Activated B cell treated with CpG ODN at 0.5 μM for 24 hours (primary cell): Measurements from ENCODE around the gene ZNF816. TPM values are rescaled to one million over a fixed set of nuclear protein-coding genes. Genes with fewer than 3 reads are reported as not detected.
"Not testable (repeated sequence)": the region's sequence is repeated elsewhere in the genome, so short reads cannot be mapped to it uniquely, and the experiment has no call there.

Experiments
- ATAC-seq: fragments of 200-7000 bp; cut with Tn5 transposase; one replicate; pipeline ENCODE4 v1.10.0; 2021; ENCODE audit warnings: low read depth, mild to moderate bottlenecking, moderate library complexity
- CTCF ChIA-PET: fragments of 350-600 bp; sonication (Branson Sonifier 250); formaldehyde crosslinking; loops from one replicate; lab custom pipeline; 2021; ENCODE audit warnings: antibody characterized with exemption; lab: Charles Lee
- POLR2A ChIA-PET: fragments of 350-600 bp; sonication (Branson Sonifier 250); formaldehyde crosslinking; loops from one replicate; lab custom pipeline; 2021; ENCODE audit warnings: antibody characterized with exemption; lab: Charles Lee
- DNase-seq: peaks from one replicate; pipeline ENCODE4 v3.0.0; 2022
- H3K27ac Mint-ChIP-seq: one replicate; pipeline ENCODE4 v1.8.0; 2020; ENCODE audit warnings: mixed read lengths
- H3K27me3 Mint-ChIP-seq: one replicate; pipeline ENCODE4 v1.8.0; 2021; ENCODE audit warnings: mixed read lengths
- H3K36me3 Mint-ChIP-seq: one replicate; pipeline ENCODE4 v1.8.0; 2021; ENCODE audit warnings: low read depth, mixed read lengths
- H3K4me1 Mint-ChIP-seq: one replicate; pipeline ENCODE4 v1.8.0; 2021; ENCODE audit warnings: mixed read lengths
- H3K4me3 Mint-ChIP-seq: one replicate; pipeline ENCODE4 v1.8.0; 2020; ENCODE audit warnings: mild to moderate bottlenecking, mixed read lengths
- H3K9me3 Mint-ChIP-seq: one replicate; pipeline ENCODE4 v1.8.0; 2020; ENCODE audit warnings: mixed read lengths
- intact Hi-C: fragments of 100-400 bp; cut with micrococcal nuclease; formaldehyde crosslinking; loops from one replicate; pipeline ENCODE4 v1.15.1; 2024
- total RNA-seq: library from RNA; stranded (reverse); gene quantifications from 2 replicates; pipeline ENCODE4 v1.2.3, GENCODE V29; 2022
- TF ChIP-seq, protein P1 (sequence below): fragments of 200-600 bp; IDR thresholded peaks from one replicate; pipeline ENCODE4 v1.8.0; 2022; ENCODE audit warnings: antibody characterized with exemption, mild to moderate bottlenecking

Gene ZNF816
- total RNA-seq, 1 donor from 2014 or later = 18.0 TPM

DNA sequence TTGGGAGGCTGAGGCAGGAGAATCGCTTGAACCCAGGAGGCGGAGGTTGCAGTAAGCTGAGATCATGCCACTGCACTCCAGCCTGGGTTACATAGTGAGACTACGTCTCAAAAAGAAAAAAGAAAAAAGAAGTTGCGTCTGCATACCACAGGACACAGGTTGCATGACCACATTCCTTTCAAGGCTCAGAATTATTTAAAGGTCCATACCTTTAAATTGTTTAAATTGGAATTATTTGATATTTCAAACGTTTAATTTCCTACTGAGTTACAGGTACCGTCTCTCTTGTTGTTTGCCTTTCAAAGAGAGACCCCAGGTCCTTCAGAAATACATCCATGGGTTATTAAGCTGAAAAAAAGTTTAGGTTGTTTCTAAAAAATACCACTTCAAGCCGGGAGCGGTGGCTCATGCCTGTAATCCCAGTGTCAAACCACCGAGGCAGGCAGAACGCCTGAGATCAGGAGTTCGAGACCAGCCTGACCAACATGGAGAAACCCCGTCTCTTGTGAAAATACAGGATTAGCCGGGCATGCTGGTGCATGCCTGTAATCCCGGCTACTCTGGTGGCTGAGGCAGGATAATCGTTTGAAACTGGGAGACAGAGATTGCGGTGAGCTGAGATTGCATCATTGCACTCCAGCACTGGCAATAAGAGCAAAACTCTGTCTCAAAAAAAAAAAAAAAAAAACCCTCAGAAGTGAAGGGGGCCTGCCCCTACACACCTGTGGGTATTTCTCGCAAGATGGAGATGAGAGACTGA lies 18.6 kb downstream of the ZNF816 start:
- Mint-ChIP-seq H3K9me3 (peaks cover 2% of the 10 kb centered on the region), H3K4me3 (no peak overlapping the region), H3K27ac (no peak overlapping the region), H3K4me1 (peaks cover 23% of the 10 kb centered on the region), H3K36me3 (peaks cover 8% of the 10 kb centered on the region), H3K27me3 (no peaks in the 10 kb centered on the region)
- ATAC-seq (no peak), DNase-seq (no peak)
- intact Hi-C loops = loop anchor here (1.0 to 5.0 kb wide), 5 partner anchors 21 to 757 kb away; partner anchors contain the start of genes ZNF160, ZNF468 and ZNF888
- TF ChIP-seq, protein P1, sequence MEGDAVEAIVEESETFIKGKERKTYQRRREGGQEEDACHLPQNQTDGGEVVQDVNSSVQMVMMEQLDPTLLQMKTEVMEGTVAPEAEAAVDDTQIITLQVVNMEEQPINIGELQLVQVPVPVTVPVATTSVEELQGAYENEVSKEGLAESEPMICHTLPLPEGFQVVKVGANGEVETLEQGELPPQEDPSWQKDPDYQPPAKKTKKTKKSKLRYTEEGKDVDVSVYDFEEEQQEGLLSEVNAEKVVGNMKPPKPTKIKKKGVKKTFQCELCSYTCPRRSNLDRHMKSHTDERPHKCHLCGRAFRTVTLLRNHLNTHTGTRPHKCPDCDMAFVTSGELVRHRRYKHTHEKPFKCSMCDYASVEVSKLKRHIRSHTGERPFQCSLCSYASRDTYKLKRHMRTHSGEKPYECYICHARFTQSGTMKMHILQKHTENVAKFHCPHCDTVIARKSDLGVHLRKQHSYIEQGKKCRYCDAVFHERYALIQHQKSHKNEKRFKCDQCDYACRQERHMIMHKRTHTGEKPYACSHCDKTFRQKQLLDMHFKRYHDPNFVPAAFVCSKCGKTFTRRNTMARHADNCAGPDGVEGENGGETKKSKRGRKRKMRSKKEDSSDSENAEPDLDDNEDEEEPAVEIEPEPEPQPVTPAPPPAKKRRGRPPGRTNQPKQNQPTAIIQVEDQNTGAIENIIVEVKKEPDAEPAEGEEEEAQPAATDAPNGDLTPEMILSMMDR = no peak
- CTCF ChIA-PET = no interaction called here
- POLR2A ChIA-PET = interaction anchor here (0.6 to 1.5 kb wide), 2 partner anchors 19 to 968 kb away, joined by 4 to 7 read pairs; partner anchors contain the start of gene ZNF816

DNA sequence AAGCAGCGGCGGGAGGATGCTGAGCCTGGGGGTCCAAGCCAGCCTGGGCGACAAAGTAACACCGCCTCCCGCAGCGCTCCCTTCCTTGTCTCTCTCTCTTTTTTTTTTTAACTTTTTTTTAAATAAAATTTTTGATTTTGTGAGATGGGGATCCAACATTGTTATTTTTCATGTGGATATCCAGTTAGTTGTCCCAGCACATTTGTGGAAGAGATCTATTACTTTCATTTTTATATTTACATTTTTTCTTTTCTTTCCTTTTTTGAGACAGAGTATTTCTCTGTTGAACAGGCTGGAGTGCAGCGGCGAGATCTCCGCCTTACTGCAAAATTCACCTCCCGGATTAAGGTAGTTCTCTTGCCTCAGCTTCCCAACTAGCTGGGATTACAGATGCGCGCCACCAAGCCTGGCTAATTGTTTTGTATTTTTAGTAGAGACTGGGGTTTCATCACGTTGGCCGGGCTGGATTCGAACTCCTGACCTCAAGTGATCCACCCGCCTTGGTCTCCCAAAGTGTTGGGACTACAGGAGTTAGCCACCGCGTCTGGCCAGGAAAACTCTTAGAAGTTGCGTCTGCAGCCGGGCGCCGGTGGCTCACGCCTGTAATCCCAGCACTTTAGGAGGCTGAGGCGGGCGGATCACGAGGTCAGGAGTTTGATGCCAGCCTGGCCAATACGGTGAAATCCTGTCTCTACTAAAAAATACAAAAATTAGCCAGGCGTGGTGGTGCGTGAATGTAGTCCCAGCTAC lies 19.4 kb downstream of the ZNF816 start:
- no peaks in the 10 kb centered on the region for H3K27me3 Mint-ChIP-seq
- TF ChIP-seq, protein P1 = no peak
- H3K9me3 Mint-ChIP-seq = peaks cover 2% of the 10 kb centered on the region
- DNase-seq (no peak), ATAC-seq (no peak)
- H3K4me3 Mint-ChIP-seq = peak overlapping the region; percentile 96
- CTCF ChIA-PET = no interaction called here
- intact Hi-C loops = loop anchor here (1.0 to 5.0 kb wide), 5 partner anchors 21 to 756 kb away; partner anchors contain the start of genes ZNF160, ZNF468 and ZNF888
- POLR2A ChIA-PET = interaction anchor here (0.6 to 1.5 kb wide), 5 partner anchors 12 to 418 kb away, joined by 3 to 9 read pairs (median 4); partner anchors contain the start of genes ZNF468 and ZNF816
- H3K36me3 Mint-ChIP-seq = peaks cover 14% of the 10 kb centered on the region
- H3K27ac Mint-ChIP-seq = no peak overlapping the region
- peaks cover 30% of the 10 kb centered on the region for H3K4me1 Mint-ChIP-seq

DNA sequence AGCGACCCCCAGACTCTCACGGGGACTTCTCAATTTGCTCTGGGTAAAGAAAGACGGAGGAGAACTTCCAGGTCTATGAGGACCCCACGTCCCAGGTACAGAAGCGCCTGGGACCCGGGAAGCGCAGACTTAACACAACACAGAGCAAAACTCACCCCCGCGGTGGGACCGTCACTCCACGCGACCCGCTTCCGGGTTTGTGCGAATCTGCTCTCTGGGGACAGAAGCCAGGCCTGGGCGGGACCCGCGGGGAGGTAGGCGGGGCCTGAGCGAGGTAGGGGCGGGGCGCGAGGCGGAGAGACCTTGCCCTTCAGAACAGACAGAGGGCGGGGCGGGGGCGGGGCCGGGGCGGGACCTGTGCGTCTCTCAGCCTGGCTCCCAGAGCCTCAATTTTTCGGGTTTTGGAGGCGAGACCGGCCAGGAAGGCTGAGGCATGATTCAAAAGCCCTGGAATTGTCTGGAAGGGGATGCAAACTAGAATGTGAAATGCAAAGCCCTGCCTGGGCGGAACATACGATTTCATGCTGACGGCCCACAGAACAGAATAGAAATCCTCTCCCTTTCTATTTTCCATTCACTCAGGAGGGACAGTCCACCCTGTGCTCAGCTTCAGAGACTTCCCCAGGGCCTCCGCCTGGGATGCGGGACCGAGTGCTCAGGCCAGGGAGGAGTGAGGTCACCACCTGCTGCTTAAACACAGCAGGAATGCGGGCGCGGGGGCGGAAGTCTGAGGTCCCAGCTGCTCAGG lies 20.1 kb downstream of the ZNF816 start:
- intact Hi-C loops = loop anchor here (1.0 to 5.0 kb wide), 8 partner anchors 20 to 755 kb away; partner anchors contain the start of genes ZNF160, ZNF320, ZNF468 and ZNF808
- DNase-seq (peak; percentile 98), ATAC-seq (peak; percentile 99)
- Mint-ChIP-seq H3K27ac (peak overlapping the region; percentile 92), H3K4me3 (peak overlapping the region; percentile 96), H3K4me1 (peaks cover 31% of the 10 kb centered on the region), H3K27me3 (no peaks in the 10 kb centered on the region), H3K9me3 (peaks cover 2% of the 10 kb centered on the region), H3K36me3 (peaks cover 13% of the 10 kb centered on the region)
- TF ChIP-seq, protein P1 = no peak
- ChIA-PET CTCF (no interaction called here), POLR2A (interaction anchor here (0.6 to 1.5 kb wide), 5 partner anchors 12 to 417 kb away, joined by 3 to 9 read pairs (median 4); partner anchors contain the start of genes ZNF468 and ZNF816)

DNA sequence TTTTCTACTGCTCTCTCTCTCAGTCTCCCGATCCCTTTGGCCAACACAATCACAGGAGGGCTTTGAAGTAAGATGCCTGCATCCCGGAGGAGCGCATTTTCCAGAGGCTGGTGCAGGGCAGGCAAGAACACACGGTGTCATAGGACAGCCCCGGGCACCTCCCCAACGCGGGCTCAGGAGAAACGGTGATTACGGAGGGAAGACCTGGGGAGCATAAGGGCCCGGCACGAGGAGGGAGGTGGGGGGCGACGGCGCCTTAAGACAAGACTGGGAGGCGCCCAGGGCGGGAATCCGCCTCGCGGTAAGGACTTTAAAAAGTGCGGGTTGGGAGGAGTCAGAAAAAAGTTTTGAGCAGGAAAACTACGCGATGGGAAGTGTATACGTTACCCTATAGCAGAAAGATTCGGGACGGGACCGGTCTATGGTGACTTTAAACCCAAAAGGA lies 20.7 kb downstream of the ZNF816 start:
- peak; percentile 31 for DNase-seq
- ChIA-PET POLR2A (interaction anchor here (0.7 to 0.8 kb wide), 3 partner anchors 19 to 894 kb away, joined by 3 to 6 read pairs (median 3); no protein-coding TSS in a partner anchor), CTCF (no interaction called here)
- TF ChIP-seq, protein P1 = no peak
- peaks cover 33% of the 10 kb centered on the region for H3K4me1 Mint-ChIP-seq
- ATAC-seq = peak; percentile 37
- no peaks in the 10 kb centered on the region for H3K27me3 Mint-ChIP-seq
- H3K4me3 Mint-ChIP-seq = peak overlapping the region; percentile 96
- peak overlapping the region; percentile 92 for H3K27ac Mint-ChIP-seq
- intact Hi-C loops = loop anchor here (1.0 to 5.0 kb wide), 7 partner anchors 19 to 755 kb away; partner anchors contain the start of genes ZNF160, ZNF320, ZNF808 and ZNF816
- H3K36me3 Mint-ChIP-seq = peaks cover 13% of the 10 kb centered on the region
- H3K9me3 Mint-ChIP-seq = peaks cover 2% of the 10 kb centered on the region

DNA sequence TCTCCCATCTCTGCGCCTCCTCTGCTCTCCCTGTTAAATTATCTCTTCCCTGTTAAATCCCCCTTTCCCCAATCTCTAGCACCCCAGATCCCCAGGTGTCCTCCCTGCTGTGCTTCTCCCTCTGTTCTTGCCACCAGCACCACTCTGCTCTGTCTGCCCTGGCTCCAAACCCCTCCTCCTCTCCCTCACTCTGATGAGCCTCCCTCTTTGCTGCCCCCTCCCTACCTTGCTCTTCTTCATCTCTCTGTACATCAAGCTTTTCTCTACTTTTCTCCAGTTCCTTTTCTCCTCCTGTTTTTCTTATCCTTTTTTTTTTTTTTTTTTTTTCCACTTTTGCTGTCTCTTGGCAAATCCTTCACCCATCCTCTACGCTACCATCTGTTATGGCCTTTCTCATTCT lies 21.2 kb downstream of the ZNF816 start:
- POLR2A ChIA-PET = interaction anchor here (0.6 to 0.8 kb wide), 10 partner anchors 13 to 1919 kb away, joined by 3 to 8 read pairs (median 3); partner anchors contain the start of gene ZNF468
- Mint-ChIP-seq H3K4me3 (peak overlapping the region; percentile 96), H3K4me1 (peaks cover 37% of the 10 kb centered on the region), H3K27ac (peak overlapping the region; percentile 92), H3K36me3 (peaks cover 16% of the 10 kb centered on the region)
- ATAC-seq, H3K27me3 Mint-ChIP-seq, CTCF ChIA-PET, H3K9me3 Mint-ChIP-seq, DNase-seq: not testable (repeated sequence)
- intact Hi-C loops = loop anchor here (5.0 kb wide), 3 partner anchors 161 to 754 kb away; partner anchors contain the start of gene ZNF160

DNA sequence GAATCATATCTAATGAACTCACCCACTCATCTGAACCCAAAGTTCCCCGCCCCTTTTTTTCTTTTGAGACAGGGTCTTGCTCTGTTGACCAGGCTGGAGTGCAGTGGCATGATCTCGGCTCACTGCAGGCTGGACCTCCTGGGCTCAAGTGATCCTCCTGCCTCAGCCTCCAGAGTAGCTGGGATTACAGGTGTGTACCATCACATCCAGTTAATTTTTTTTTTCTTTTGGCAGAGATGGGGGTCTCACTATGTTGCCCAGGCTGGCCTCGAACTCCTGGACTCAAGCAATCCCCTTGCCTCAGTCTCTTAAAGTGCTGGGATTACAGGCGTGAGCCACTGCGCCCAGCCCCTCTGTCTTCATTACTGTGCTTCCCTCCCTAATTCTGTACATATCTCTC lies 21.8 kb downstream of the ZNF816 start:
- DNase-seq, ATAC-seq, CTCF ChIA-PET, H3K9me3 Mint-ChIP-seq, H3K27me3 Mint-ChIP-seq: not testable (repeated sequence)
- Mint-ChIP-seq H3K4me1 (peaks cover 44% of the 10 kb centered on the region), H3K27ac (peak overlapping the region; percentile 92), H3K4me3 (peak overlapping the region; percentile 96), H3K36me3 (peaks cover 21% of the 10 kb centered on the region)
- intact Hi-C loops = loop anchor here (5.0 kb wide), 3 partner anchors 161 to 754 kb away; partner anchors contain the start of gene ZNF160
- POLR2A ChIA-PET = interaction anchor here (0.6 to 0.7 kb wide), 9 partner anchors 13 to 1918 kb away, joined by 3 to 8 read pairs (median 3); partner anchors contain the start of gene ZNF468
